ENCODE results near the gene OMG. TPM values are rescaled to one million over a fixed set of nuclear protein-coding genes. Genes with fewer than 3 reads are reported as not detected.

Gene OMG
- total RNA-seq, 4 donors from 2014 or later, result not detected

- no peak for DNase-seq
- H3K27me3 ChIP-seq, result no peaks in the 10 kb centered on the region
- 93% methylated on average over 4 of the region's 4 CpGs for WGBS, 2 donors (ENCODE audit: low coverage in 1 of 2)
- TF ChIP-seq EP300 (IDR thresholded peaks at IDR 0.05; ENCODE audit: low read depth) (no peak), POLR2AphosphoS5 (IDR thresholded peaks at IDR 0.05) (no peak), POLR2A (IDR thresholded peaks at IDR 0.05) (no peak), CTCF (IDR thresholded peaks at IDR 0.05) (no peak)
- intact Hi-C loops (cut with DNase I; ENCODE audit: low total_unique reads), result no loop called here
- peaks cover 0 to 11% (median 2%) of the 10 kb centered on the region in 4 donors for H3K36me3 ChIP-seq
- H3K27ac ChIP-seq, result no peak overlapping the region
- in situ Hi-C loops (cut with MboI; ENCODE audit: low pct_ligation_motif_present in 1 of 4, low pct_unique_long_range_greater_than_20kb in 1 of 4, low sequenced_read_pairs in 3 of 4), result no loop called here
- no peak overlapping the region for H3K4me3 ChIP-seq
- peaks cover 0 to 5% (median 0%) of the 10 kb centered on the region in 4 donors for H3K4me1 ChIP-seq
- no peaks in the 10 kb centered on the region for H3K9me3 ChIP-seq
Observed at GRCh38 chr17:31249835-31250141, 47.3 kb downstream of the OMG start.

GRCh38 chr17:31248986-31249834 lies 47.8 kb downstream of the OMG start:
- TF ChIP-seq CTCF (IDR thresholded peaks at IDR 0.05), result no peak
- no peak for TF ChIP-seq POLR2AphosphoS5 (IDR thresholded peaks at IDR 0.05)
- TF ChIP-seq EP300 (IDR thresholded peaks at IDR 0.05; ENCODE audit: low read depth), result no peak
- no peak for TF ChIP-seq POLR2A (IDR thresholded peaks at IDR 0.05)
- H3K27me3 ChIP-seq, result no peaks in the 10 kb centered on the region
- no peak overlapping the region for H3K27ac ChIP-seq
- intact Hi-C loops (cut with DNase I; ENCODE audit: low total_unique reads), result no loop called here
- no peak overlapping the region for H3K4me3 ChIP-seq
- peaks cover 0 to 11% (median 2%) of the 10 kb centered on the region in 4 donors for H3K36me3 ChIP-seq
- peaks cover 0 to 5% (median 0%) of the 10 kb centered on the region in 4 donors for H3K4me1 ChIP-seq
- 94 to 98% methylated on average over 5 of the region's 5 CpGs for WGBS, 2 donors (ENCODE audit: low coverage in 1 of 2)
- no peak for DNase-seq
- H3K9me3 ChIP-seq, result no peaks in the 10 kb centered on the region
- in situ Hi-C loops (cut with MboI; ENCODE audit: low pct_ligation_motif_present in 1 of 4, low pct_unique_long_range_greater_than_20kb in 1 of 4, low sequenced_read_pairs in 3 of 4), result no loop called here

Other genes starting within 250 kb of the OMG start
- gene NF1, start 202.3 kb downstream of the OMG start, total RNA-seq, result 100 to 1,000 TPM in 1 of 4 donors, 10 to 100 TPM in 3; 34.8 to 106 (median 59.2) TPM
- gene EVI2B, start 16.8 kb upstream of the OMG start, total RNA-seq, result 10 to 100 TPM in 1 of 4 donors, 1 to 10 TPM in 3; 1.4 to 21.0 (median 5.6) TPM
- gene EVI2A, start 24.4 kb upstream of the OMG start, total RNA-seq, result 1 to 10 TPM in 3 of 4 donors, not detected in 1; 3.7 to 9.4 (median 7.5) TPM
- 100 to 1,000 TPM in 1 of 4 donors, 10 to 100 TPM in 3; 41.0 to 173 (median 53.7) TPM for gene RAB11FIP4, start 94.4 kb upstream of the OMG start, total RNA-seq

Measured in transverse colon (tissue), 4 donors.